K562 (cell line): ENCODE results near the gene RSAD1.

ENCODE experiments used
- FOS ChIP-seq: IDR thresholded peaks from 3 replicates; pipeline ENCODE4 v1.6.1; 2011; ENCODE audit not compliant: insufficient read length; ENCODE audit errors: extremely low read depth
- NFIC ChIP-seq: fragments of 450-650 bp; IDR thresholded peaks from 2 replicates; pipeline ENCODE4 v1.6.1; 2017; ENCODE audit warnings: mild to moderate bottlenecking, inconsistent platforms
- ZBTB7A ChIP-seq: IDR thresholded peaks from 2 replicates; pipeline ENCODE4 v1.6.1; 2011; ENCODE audit warnings: low read depth, mild to moderate bottlenecking, low read length, moderate library complexity, borderline replicate concordance; ENCODE audit not compliant: control insufficient read depth
- ZNF3 ChIP-seq: fragments of 250-450 bp; sonication (Bioruptor Pico); IDR thresholded peaks from 2 replicates; pipeline ENCODE4 v1.5.0; 2021; ENCODE audit warnings: mild to moderate bottlenecking, moderate library complexity
- ZNF75A ChIP-seq: fragments of 450-650 bp; formaldehyde crosslinking; IDR thresholded peaks from 2 replicates; pipeline ENCODE4 v1.4.0; 2020; ENCODE audit warnings: mild to moderate bottlenecking
- TF ChIP-seq, protein P1 (sequence below): sonication (generic); IDR thresholded peaks from 2 replicates; pipeline ENCODE4 v1.6.1; 2016
- TF ChIP-seq, protein P2 (sequence below): fragments of 450-650 bp; conservative IDR thresholded peaks from 2 replicates; pipeline ENCODE4 v1.6.1; 2016; ENCODE audit warnings: missing genetic modification characterization, low read depth, mild to moderate bottlenecking, missing compliant biosample characterization, moderate library complexity
- TF ChIP-seq, protein P3 (sequence below): fragments of 450-650 bp; IDR thresholded peaks from 2 replicates; pipeline ENCODE4 v1.6.1; 2016; ENCODE audit warnings: low read depth, mild to moderate bottlenecking, moderate library complexity
- TF ChIP-seq, protein P4 (sequence below): sonication (generic); formaldehyde crosslinking; IDR thresholded peaks from 2 replicates; pipeline ENCODE4 v1.5.0; 2020; ENCODE audit warnings: missing genetic modification reagents
- TF ChIP-seq, protein P5 (sequence below), 3 experiments: IDR thresholded peaks in 2 of 3; conservative IDR thresholded peaks in 1 of 3; 2 replicates each; pipeline ENCODE4 v1.5.1; 2011 to 2012; ENCODE audit warnings: low read length in 3 of 3, mild to moderate bottlenecking in 3 of 3, control low read depth in 2 of 3, improper control_type of control experiment in 1 of 3, inconsistent platforms in 1 of 3, low read depth in 1 of 3, mixed read lengths in 1 of 3, moderate library complexity in 1 of 3; ENCODE audit not compliant: insufficient read depth in 2 of 3

DNA sequence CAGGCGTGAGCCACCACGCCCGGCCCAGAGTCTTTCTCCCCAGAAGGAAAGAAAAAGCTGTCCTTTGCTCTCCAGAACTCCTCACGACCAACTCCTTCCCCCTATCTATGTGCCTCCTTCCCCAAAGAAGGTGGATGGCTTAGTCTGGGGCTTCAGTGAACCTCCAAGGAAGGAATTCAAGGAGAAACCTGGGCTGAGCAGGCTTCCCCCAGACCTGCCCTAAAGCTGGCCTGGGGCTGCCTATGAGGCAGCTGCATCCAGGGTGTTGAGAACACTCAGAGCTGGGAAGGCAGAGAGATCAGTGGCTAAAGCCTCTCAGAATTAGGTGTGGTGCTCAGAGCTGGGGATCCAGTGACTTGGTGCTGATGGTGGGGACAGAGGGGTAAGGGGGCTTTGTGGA, 48.9 kb upstream of the RSAD1 start:
- TF ChIP-seq FOS (no peak), ZNF3 (no peak), NFIC (no peak), ZBTB7A (no peak), ZNF75A (CRISPR knock-in tag) (no peak)
- TF ChIP-seq, protein P1, sequence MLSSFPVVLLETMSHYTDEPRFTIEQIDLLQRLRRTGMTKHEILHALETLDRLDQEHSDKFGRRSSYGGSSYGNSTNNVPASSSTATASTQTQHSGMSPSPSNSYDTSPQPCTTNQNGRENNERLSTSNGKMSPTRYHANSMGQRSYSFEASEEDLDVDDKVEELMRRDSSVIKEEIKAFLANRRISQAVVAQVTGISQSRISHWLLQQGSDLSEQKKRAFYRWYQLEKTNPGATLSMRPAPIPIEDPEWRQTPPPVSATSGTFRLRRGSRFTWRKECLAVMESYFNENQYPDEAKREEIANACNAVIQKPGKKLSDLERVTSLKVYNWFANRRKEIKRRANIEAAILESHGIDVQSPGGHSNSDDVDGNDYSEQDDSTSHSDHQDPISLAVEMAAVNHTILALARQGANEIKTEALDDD: no peak
- TF ChIP-seq, protein P2, sequence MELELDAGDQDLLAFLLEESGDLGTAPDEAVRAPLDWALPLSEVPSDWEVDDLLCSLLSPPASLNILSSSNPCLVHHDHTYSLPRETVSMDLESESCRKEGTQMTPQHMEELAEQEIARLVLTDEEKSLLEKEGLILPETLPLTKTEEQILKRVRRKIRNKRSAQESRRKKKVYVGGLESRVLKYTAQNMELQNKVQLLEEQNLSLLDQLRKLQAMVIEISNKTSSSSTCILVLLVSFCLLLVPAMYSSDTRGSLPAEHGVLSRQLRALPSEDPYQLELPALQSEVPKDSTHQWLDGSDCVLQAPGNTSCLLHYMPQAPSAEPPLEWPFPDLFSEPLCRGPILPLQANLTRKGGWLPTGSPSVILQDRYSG (tag): no peak
- TF ChIP-seq, protein P3, sequence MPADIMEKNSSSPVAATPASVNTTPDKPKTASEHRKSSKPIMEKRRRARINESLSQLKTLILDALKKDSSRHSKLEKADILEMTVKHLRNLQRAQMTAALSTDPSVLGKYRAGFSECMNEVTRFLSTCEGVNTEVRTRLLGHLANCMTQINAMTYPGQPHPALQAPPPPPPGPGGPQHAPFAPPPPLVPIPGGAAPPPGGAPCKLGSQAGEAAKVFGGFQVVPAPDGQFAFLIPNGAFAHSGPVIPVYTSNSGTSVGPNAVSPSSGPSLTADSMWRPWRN: no peak
- TF ChIP-seq, protein P4, sequence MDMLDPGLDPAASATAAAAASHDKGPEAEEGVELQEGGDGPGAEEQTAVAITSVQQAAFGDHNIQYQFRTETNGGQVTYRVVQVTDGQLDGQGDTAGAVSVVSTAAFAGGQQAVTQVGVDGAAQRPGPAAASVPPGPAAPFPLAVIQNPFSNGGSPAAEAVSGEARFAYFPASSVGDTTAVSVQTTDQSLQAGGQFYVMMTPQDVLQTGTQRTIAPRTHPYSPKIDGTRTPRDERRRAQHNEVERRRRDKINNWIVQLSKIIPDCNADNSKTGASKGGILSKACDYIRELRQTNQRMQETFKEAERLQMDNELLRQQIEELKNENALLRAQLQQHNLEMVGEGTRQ (CRISPR knock-in tag): no peak
- TF ChIP-seq, protein P5, sequence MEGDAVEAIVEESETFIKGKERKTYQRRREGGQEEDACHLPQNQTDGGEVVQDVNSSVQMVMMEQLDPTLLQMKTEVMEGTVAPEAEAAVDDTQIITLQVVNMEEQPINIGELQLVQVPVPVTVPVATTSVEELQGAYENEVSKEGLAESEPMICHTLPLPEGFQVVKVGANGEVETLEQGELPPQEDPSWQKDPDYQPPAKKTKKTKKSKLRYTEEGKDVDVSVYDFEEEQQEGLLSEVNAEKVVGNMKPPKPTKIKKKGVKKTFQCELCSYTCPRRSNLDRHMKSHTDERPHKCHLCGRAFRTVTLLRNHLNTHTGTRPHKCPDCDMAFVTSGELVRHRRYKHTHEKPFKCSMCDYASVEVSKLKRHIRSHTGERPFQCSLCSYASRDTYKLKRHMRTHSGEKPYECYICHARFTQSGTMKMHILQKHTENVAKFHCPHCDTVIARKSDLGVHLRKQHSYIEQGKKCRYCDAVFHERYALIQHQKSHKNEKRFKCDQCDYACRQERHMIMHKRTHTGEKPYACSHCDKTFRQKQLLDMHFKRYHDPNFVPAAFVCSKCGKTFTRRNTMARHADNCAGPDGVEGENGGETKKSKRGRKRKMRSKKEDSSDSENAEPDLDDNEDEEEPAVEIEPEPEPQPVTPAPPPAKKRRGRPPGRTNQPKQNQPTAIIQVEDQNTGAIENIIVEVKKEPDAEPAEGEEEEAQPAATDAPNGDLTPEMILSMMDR (IDR thresholded peaks at IDR 0.05 in 2 of 3, conservative IDR thresholded peaks at IDR 0.05 in 1 of 3; ENCODE audit: insufficient read depth in 2 of 3, low read depth in 1 of 3, low read length in 3 of 3): no peak
